ENCODE measurements around the gene FKRP. TPM values are rescaled to one million over a fixed set of nuclear protein-coding genes. Genes with fewer than 3 reads are reported as not detected.

FKRP gene
- total and polyA plus RNA-seq, 3 donors from 2014 or later, result 22.9 to 37.2 (median 33.0) TPM

DNA sequence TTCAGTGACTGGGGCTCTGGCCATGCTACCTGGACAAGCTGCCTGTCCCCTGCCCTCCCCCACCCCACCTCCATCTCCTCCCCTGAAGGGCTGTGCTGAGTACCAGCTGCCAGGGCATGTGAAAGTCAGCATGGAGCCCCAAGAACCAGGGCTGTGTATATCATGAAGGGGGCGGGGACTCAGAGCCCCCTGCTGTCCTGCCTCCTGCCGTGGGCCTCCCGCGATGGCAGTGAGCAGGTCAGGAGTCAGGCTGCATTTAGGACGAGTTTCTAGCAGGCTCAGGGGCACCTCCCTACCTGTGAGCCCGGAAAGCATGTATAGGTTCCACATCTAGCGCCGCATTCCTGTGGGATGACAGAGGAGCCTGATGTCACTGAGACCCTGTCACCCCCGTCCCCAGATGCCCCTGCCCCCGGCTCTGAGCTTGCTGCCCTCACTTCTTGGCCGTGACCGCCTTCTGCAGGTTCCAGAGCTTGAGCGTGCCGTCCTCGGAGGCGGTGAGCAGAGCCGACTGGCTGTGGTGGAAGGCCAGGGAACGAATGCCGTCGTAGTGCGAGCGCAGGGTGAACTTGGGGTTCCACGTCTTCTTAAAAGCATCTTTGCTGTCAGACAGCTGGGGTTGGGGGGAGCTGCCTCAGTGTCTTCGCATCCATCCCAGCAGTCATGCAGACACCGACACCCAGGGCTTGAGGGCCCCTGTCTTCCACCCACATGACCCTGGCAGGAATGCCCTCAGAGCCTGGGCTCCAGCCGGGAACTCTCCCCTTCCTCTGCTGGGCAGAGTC lies 20.6 kb upstream of the FKRP start:
- TF ChIP-seq POLR2A (IDR thresholded peaks at IDR 0.05), result no peak
- TF ChIP-seq, protein P1, sequence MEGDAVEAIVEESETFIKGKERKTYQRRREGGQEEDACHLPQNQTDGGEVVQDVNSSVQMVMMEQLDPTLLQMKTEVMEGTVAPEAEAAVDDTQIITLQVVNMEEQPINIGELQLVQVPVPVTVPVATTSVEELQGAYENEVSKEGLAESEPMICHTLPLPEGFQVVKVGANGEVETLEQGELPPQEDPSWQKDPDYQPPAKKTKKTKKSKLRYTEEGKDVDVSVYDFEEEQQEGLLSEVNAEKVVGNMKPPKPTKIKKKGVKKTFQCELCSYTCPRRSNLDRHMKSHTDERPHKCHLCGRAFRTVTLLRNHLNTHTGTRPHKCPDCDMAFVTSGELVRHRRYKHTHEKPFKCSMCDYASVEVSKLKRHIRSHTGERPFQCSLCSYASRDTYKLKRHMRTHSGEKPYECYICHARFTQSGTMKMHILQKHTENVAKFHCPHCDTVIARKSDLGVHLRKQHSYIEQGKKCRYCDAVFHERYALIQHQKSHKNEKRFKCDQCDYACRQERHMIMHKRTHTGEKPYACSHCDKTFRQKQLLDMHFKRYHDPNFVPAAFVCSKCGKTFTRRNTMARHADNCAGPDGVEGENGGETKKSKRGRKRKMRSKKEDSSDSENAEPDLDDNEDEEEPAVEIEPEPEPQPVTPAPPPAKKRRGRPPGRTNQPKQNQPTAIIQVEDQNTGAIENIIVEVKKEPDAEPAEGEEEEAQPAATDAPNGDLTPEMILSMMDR (IDR thresholded peaks at IDR 0.05), result no peak
- intact Hi-C loops (cut with DNase I; ENCODE audit: low total_unique reads), result no loop called here
- WGBS, 2 donors, result 93 to 94% methylated on average over 16 to 23 of the region's 26 CpGs
- Histone ChIP-seq H3K9me3 (no peaks in the 10 kb centered on the region), H3K36me3 (ENCODE audit: low read depth, missing control alignments) (no peaks in the 10 kb centered on the region), H3K4me3 (no peak overlapping the region), H3K27me3 (no peaks in the 10 kb centered on the region), H3K27ac (no peak overlapping the region), H3K4me1 (peaks cover 15% of the 10 kb centered on the region)
- DNase-seq, result no peak

DNA sequence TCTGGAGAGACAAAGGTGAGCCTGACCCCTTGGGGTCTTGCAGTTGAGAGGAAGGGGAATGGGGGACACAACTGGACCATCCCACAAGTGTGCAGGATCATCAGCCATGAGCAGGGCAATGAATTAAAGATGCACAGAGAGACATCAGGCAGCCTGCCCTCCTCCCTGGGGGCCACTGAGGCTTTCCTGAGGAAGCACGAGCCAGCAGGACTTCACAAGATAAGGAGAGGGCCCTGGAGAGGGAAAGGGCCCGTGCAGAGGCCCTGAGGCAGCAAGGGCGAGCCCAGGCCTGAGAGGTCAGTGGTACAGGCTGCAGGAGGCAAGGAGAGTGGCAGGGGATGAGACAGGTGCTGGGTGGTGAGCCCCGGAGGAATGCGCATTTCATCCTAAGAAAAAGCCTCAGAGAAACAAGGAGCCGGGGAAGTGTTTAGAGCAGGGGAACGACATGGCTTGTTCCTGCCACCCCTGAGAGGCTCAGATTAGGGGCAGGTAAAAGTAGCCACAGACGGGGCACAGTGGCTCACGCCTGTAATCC lies 19.9 kb upstream of the FKRP start:
- TF ChIP-seq POLR2A (IDR thresholded peaks at IDR 0.05), result no peak
- TF ChIP-seq, protein P1 (IDR thresholded peaks at IDR 0.05), result no peak
- Histone ChIP-seq H3K4me3 (no peak overlapping the region), H3K9me3 (no peaks in the 10 kb centered on the region), H3K27me3 (no peaks in the 10 kb centered on the region), H3K27ac (no peak overlapping the region), H3K36me3 (ENCODE audit: low read depth, missing control alignments) (no peaks in the 10 kb centered on the region), H3K4me1 (peaks cover 15% of the 10 kb centered on the region)
- intact Hi-C loops (cut with DNase I; ENCODE audit: low total_unique reads), result no loop called here
- 71 to 75% methylated on average over 9 of the region's 9 CpGs for WGBS, 2 donors
- no peak for DNase-seq

DNA sequence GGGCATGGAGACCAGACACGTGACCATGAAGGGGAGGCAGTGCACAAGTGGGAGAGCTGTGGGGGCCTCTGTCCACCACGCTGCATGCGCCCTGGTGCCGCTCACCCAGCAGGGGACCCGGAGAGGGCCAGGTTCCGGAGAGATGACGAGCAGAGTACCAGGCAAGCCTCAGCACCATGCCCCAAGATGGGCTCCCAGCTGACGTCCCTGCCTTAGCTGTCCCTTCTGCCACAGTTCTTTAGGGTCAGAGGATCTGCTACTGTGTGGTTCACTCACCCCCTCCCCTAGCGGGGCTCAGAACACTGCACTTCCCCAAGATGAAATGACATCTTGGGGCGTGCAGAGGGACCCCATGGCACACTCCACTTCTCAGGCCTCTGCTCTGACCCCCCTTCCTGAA lies 19.3 kb upstream of the FKRP start:
- Histone ChIP-seq H3K27me3 (no peaks in the 10 kb centered on the region), H3K27ac (no peak overlapping the region), H3K36me3 (ENCODE audit: low read depth, missing control alignments) (no peaks in the 10 kb centered on the region), H3K4me3 (no peak overlapping the region), H3K4me1 (peaks cover 15% of the 10 kb centered on the region), H3K9me3 (no peaks in the 10 kb centered on the region)
- intact Hi-C loops (cut with DNase I; ENCODE audit: low total_unique reads), result no loop called here
- 87 to 91% methylated on average over 10 of the region's 10 CpGs for WGBS, 2 donors
- TF ChIP-seq POLR2A (IDR thresholded peaks at IDR 0.05), result no peak
- TF ChIP-seq, protein P1 (IDR thresholded peaks at IDR 0.05), result no peak
- no peak for DNase-seq

DNA sequence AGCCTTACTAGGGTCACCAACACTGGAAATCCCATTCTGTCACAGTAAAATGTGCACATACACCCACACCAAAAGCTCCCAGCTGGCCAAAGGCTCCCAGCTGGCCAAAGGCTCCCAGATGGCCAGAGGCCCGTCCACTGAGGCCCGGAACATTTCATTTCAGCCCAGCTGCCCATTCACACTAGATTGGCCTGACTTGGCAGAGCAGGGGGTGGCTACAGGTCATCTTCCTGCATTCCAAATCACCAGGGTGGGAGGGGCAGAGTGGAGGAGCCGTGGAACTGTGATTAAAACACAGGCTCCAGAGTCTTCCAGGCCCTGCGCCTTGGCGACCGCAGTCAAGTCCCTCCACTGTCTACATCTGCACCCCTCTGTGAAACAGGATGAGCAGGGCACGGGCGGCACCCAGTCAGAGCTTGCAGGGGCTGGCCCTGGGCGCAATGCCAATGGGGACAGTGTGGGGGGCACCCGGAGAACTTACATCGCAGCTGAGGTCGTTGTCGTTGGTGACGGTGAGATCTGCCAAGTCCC lies 18.8 kb upstream of the FKRP start:
- TF ChIP-seq POLR2A (IDR thresholded peaks at IDR 0.05), result no peak
- TF ChIP-seq, protein P1 (IDR thresholded peaks at IDR 0.05), result no peak
- H3K27me3 ChIP-seq, result no peaks in the 10 kb centered on the region
- H3K36me3 ChIP-seq (ENCODE audit: low read depth, missing control alignments), result no peaks in the 10 kb centered on the region
- no peaks in the 10 kb centered on the region for H3K9me3 ChIP-seq
- H3K4me1 ChIP-seq, result peaks cover 15% of the 10 kb centered on the region
- H3K27ac ChIP-seq, result peak overlapping the region; percentile 18 to 56
- intact Hi-C loops (cut with DNase I; ENCODE audit: low total_unique reads), result no loop called here
- DNase-seq, result no peak
- 43 to 56% methylated on average over 9 to 14 of the region's 14 CpGs for WGBS, 2 donors
- H3K4me3 ChIP-seq, result no peak overlapping the region

All from testis (tissue), 3 donors.